ENCODE measurements around the gene ZNF562.

DNA sequence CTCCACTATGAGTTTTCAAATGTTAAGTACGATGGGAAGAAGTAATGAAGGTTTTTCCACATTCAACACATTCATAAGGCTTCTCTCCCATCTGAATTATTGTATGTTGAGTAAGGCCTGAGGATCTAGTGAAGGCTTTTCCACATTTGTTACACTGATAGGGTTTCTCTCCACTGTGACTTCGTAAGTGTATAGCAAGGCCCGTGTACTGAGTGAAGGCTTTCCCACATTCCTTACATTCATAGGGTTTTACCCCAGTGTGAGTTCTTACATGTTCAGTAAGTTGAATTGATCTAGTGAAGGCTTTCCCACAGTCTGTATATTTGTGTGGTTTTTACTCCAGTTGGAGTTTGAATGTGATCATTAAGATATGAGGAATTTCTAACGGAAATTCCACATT lies 49.3 kb upstream of the ZNF562 start:
- no peak for TF ChIP-seq EP300 (IDR thresholded peaks at IDR 0.05; ENCODE audit: borderline replicate concordance)
- no peak for TF ChIP-seq FOXM1 (IDR thresholded peaks at IDR 0.05; ENCODE audit: borderline replicate concordance, low read depth)
- no peak for TF ChIP-seq YY1 (IDR thresholded peaks at IDR 0.05; ENCODE audit: low read depth)
- TF ChIP-seq, protein P1, sequence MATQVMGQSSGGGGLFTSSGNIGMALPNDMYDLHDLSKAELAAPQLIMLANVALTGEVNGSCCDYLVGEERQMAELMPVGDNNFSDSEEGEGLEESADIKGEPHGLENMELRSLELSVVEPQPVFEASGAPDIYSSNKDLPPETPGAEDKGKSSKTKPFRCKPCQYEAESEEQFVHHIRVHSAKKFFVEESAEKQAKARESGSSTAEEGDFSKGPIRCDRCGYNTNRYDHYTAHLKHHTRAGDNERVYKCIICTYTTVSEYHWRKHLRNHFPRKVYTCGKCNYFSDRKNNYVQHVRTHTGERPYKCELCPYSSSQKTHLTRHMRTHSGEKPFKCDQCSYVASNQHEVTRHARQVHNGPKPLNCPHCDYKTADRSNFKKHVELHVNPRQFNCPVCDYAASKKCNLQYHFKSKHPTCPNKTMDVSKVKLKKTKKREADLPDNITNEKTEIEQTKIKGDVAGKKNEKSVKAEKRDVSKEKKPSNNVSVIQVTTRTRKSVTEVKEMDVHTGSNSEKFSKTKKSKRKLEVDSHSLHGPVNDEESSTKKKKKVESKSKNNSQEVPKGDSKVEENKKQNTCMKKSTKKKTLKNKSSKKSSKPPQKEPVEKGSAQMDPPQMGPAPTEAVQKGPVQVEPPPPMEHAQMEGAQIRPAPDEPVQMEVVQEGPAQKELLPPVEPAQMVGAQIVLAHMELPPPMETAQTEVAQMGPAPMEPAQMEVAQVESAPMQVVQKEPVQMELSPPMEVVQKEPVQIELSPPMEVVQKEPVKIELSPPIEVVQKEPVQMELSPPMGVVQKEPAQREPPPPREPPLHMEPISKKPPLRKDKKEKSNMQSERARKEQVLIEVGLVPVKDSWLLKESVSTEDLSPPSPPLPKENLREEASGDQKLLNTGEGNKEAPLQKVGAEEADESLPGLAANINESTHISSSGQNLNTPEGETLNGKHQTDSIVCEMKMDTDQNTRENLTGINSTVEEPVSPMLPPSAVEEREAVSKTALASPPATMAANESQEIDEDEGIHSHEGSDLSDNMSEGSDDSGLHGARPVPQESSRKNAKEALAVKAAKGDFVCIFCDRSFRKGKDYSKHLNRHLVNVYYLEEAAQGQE (IDR thresholded peaks at IDR 0.05; ENCODE audit: low read depth), result no peak
- no peak for TF ChIP-seq RAD21 (IDR thresholded peaks at IDR 0.05; ENCODE audit: low read depth)
- TF ChIP-seq TAF1 (IDR thresholded peaks at IDR 0.05; ENCODE audit: low read depth), result no peak
- TF ChIP-seq, protein P2, sequence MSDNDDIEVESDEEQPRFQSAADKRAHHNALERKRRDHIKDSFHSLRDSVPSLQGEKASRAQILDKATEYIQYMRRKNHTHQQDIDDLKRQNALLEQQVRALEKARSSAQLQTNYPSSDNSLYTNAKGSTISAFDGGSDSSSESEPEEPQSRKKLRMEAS (IDR thresholded peaks at IDR 0.05), result no peak
- no peak for TF ChIP-seq ZBTB7A (IDR thresholded peaks at IDR 0.05; ENCODE audit: low read depth)
- TF ChIP-seq CEBPB (IDR thresholded peaks at IDR 0.05), result no peak

Data from Ishikawa (cell line).